Measurements from ENCODE around the gene MAGEB17.
"Not testable (repeated sequence)": the region's sequence is repeated elsewhere in the genome, so short reads cannot be mapped to it uniquely, and the experiment has no call there.

The MAGEB17 gene

GRCh38 chrX:16138108-16138427 is 29.2 kb upstream of the MAGEB17 start:
- no peaks in the 10 kb centered on the region for H3K79me2 ChIP-seq (ENCODE audit: control insufficient read depth, insufficient read depth, low read length, unreplicated experiment)
- H3K4me1 ChIP-seq (ENCODE audit: control insufficient read depth, insufficient read depth, low read length, unreplicated experiment): no peaks in the 10 kb centered on the region
- H3K4me3 ChIP-seq (ENCODE audit: low read depth, low read length): no peak overlapping the region
- H3K36me3 ChIP-seq (ENCODE audit: insufficient read depth, low read length): no peaks in the 10 kb centered on the region
- no peak overlapping the region for H2AFZ ChIP-seq (ENCODE audit: low read length, unreplicated experiment)
- no peak overlapping the region for H3K27ac ChIP-seq (ENCODE audit: low read depth, low read length)
- peaks cover 8% of the 10 kb centered on the region; the same call in 1 of the 2 replicates for H3K27me3 ChIP-seq (ENCODE audit: insufficient read depth, low read length)

DNA sequence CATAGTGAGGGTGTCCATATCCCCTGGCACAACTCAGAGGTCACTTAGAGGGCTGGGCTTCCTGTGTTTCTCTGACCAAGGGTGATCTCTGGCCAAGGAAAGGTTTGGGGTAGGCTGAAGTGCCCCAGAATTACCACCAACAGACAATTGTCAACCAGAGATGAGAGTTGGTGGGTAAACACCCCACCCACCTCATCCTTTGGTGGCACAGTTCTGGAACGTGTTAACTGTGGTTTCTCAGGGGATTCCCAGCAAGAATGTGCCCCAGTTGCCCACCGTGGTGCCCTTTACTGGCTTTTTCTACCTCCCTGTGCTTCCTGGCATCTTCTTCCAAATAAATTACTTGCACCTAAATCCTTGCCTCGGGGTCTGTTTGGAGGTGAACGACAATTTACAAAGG is 26.8 kb upstream of the MAGEB17 start:
- Histone ChIP-seq H3K4me1 (ENCODE audit: control insufficient read depth, insufficient read depth, low read length, unreplicated experiment) (no peaks in the 10 kb centered on the region), H3K27ac (ENCODE audit: low read depth, low read length) (no peak overlapping the region), H3K79me2 (ENCODE audit: control insufficient read depth, insufficient read depth, low read length, unreplicated experiment) (no peaks in the 10 kb centered on the region), H2AFZ (ENCODE audit: low read length, unreplicated experiment) (no peak overlapping the region), H3K36me3 (ENCODE audit: insufficient read depth, low read length) (no peaks in the 10 kb centered on the region), H3K27me3 (ENCODE audit: insufficient read depth, low read length) (peaks cover 15% of the 10 kb centered on the region; the same call in 1 of the 2 replicates), H3K4me3 (ENCODE audit: low read depth, low read length) (no peak overlapping the region)

GRCh38 chrX:16140983-16141382 is 26.3 kb upstream of the MAGEB17 start:
- H3K27me3 ChIP-seq (ENCODE audit: insufficient read depth, low read length): peaks cover 15% of the 10 kb centered on the region; the same call in 1 of the 2 replicates
- H2AFZ ChIP-seq (ENCODE audit: low read length, unreplicated experiment): no peak overlapping the region
- H3K27ac ChIP-seq (ENCODE audit: low read depth, low read length): no peak overlapping the region
- no peaks in the 10 kb centered on the region for H3K36me3 ChIP-seq (ENCODE audit: insufficient read depth, low read length)
- no peak overlapping the region for H3K4me3 ChIP-seq (ENCODE audit: low read depth, low read length)
- H3K79me2 ChIP-seq (ENCODE audit: control insufficient read depth, insufficient read depth, low read length, unreplicated experiment): no peaks in the 10 kb centered on the region
- no peaks in the 10 kb centered on the region for H3K4me1 ChIP-seq (ENCODE audit: control insufficient read depth, insufficient read depth, low read length, unreplicated experiment)

GRCh38 chrX:16141422-16142245 is 25.6 kb upstream of the MAGEB17 start:
- no peaks in the 10 kb centered on the region for H3K79me2 ChIP-seq (ENCODE audit: control insufficient read depth, insufficient read depth, low read length, unreplicated experiment)
- peaks cover 15% of the 10 kb centered on the region; the same call in 1 of the 2 replicates for H3K27me3 ChIP-seq (ENCODE audit: insufficient read depth, low read length)
- H2AFZ ChIP-seq (ENCODE audit: low read length, unreplicated experiment): no peak overlapping the region
- no peak overlapping the region for H3K27ac ChIP-seq (ENCODE audit: low read depth, low read length)
- no peaks in the 10 kb centered on the region for H3K4me1 ChIP-seq (ENCODE audit: control insufficient read depth, insufficient read depth, low read length, unreplicated experiment)
- no peak overlapping the region for H3K4me3 ChIP-seq (ENCODE audit: low read depth, low read length)
- no peaks in the 10 kb centered on the region for H3K36me3 ChIP-seq (ENCODE audit: insufficient read depth, low read length)

DNA sequence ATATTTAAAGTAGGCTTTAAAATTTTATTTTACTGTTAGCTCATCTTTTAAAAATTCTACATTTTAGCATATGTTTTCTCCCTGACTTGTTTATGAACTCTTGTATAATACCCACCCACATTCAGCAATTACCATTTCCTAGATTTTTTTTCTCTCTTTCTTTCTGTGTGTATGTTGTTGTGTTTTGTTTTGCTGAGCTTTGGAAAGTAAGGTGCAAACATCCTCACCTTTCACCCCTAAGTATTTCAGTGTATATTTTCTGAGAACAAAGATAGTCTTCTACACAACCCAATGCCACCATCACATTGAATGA is 25.1 kb upstream of the MAGEB17 start:
- Histone ChIP-seq H3K27me3 (ENCODE audit: insufficient read depth, low read length) (peaks cover 15% of the 10 kb centered on the region; the same call in 1 of the 2 replicates), H3K4me1 (ENCODE audit: control insufficient read depth, insufficient read depth, low read length, unreplicated experiment) (no peaks in the 10 kb centered on the region), H3K79me2 (ENCODE audit: control insufficient read depth, insufficient read depth, low read length, unreplicated experiment) (no peaks in the 10 kb centered on the region), H2AFZ (ENCODE audit: low read length, unreplicated experiment) (no peak overlapping the region), H3K36me3 (ENCODE audit: insufficient read depth, low read length) (no peaks in the 10 kb centered on the region), H3K4me3 (ENCODE audit: low read depth, low read length) (no peak overlapping the region), H3K27ac (ENCODE audit: low read depth, low read length) (no peak overlapping the region)

DNA sequence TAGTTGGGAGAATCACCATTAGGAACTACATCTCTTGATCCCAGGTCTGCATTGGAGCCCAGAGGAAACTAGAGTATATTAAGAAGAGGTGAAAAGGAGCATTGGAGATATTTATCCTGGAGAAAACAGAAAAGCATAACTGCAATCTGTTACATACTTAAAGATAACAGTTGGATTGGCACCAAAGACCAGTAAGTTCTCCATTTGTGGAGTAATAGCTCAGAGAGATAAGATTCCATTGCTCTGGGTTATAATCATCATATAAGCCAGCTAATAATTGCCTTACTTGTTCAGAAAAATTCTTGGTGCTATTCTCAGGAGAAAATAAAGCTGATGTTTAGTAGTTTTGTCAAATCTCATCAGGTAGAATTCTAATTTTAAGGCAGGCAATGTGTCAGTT is 23.3 kb upstream of the MAGEB17 start:
- Histone ChIP-seq H3K79me2 (ENCODE audit: control insufficient read depth, insufficient read depth, low read length, unreplicated experiment) (no peaks in the 10 kb centered on the region), H3K4me1 (ENCODE audit: control insufficient read depth, insufficient read depth, low read length, unreplicated experiment) (no peaks in the 10 kb centered on the region), H2AFZ (ENCODE audit: low read length, unreplicated experiment) (no peak overlapping the region), H3K36me3 (ENCODE audit: insufficient read depth, low read length) (no peaks in the 10 kb centered on the region), H3K27me3 (ENCODE audit: insufficient read depth, low read length) (peaks cover 15% of the 10 kb centered on the region; the same call in 1 of the 2 replicates), H3K4me3 (ENCODE audit: low read depth, low read length) (no peak overlapping the region), H3K27ac (ENCODE audit: low read depth, low read length) (no peak overlapping the region)

GRCh38 chrX:16144420-16144819 is 22.9 kb upstream of the MAGEB17 start:
- no peaks in the 10 kb centered on the region for H3K79me2 ChIP-seq (ENCODE audit: control insufficient read depth, insufficient read depth, low read length, unreplicated experiment)
- no peak overlapping the region for H3K27ac ChIP-seq (ENCODE audit: low read depth, low read length)
- no peaks in the 10 kb centered on the region for H3K36me3 ChIP-seq (ENCODE audit: insufficient read depth, low read length)
- peaks cover 15% of the 10 kb centered on the region; the same call in 1 of the 2 replicates for H3K27me3 ChIP-seq (ENCODE audit: insufficient read depth, low read length)
- no peaks in the 10 kb centered on the region for H3K4me1 ChIP-seq (ENCODE audit: control insufficient read depth, insufficient read depth, low read length, unreplicated experiment)
- no peak overlapping the region for H3K4me3 ChIP-seq (ENCODE audit: low read depth, low read length)
- H2AFZ ChIP-seq (ENCODE audit: low read length, unreplicated experiment): no peak overlapping the region

- H3K27ac ChIP-seq (ENCODE audit: low read depth, low read length); H3K4me3 ChIP-seq (ENCODE audit: low read depth, low read length); H3K79me2 ChIP-seq (ENCODE audit: control insufficient read depth, insufficient read depth, low read length, unreplicated experiment); H2AFZ ChIP-seq (ENCODE audit: low read length, unreplicated experiment); H3K4me1 ChIP-seq (ENCODE audit: control insufficient read depth, insufficient read depth, low read length, unreplicated experiment); H3K36me3 ChIP-seq (ENCODE audit: insufficient read depth, low read length): not testable (repeated sequence)
- peaks cover 15% of the 10 kb centered on the region; the same call in 1 of the 2 replicates for H3K27me3 ChIP-seq (ENCODE audit: insufficient read depth, low read length)
Observed at GRCh38 chrX:16145093-16145492, 22.2 kb upstream of the MAGEB17 start.

- Histone ChIP-seq H3K27ac (ENCODE audit: low read depth, low read length) (no peak overlapping the region), H3K27me3 (ENCODE audit: insufficient read depth, low read length) (peaks cover 15% of the 10 kb centered on the region; the same call in 1 of the 2 replicates), H2AFZ (ENCODE audit: low read length, unreplicated experiment) (no peak overlapping the region), H3K36me3 (ENCODE audit: insufficient read depth, low read length) (no peaks in the 10 kb centered on the region), H3K79me2 (ENCODE audit: control insufficient read depth, insufficient read depth, low read length, unreplicated experiment) (no peaks in the 10 kb centered on the region), H3K4me1 (ENCODE audit: control insufficient read depth, insufficient read depth, low read length, unreplicated experiment) (no peaks in the 10 kb centered on the region), H3K4me3 (ENCODE audit: low read depth, low read length) (no peak overlapping the region)
Observed at GRCh38 chrX:16145656-16146055, 21.6 kb upstream of the MAGEB17 start.

DNA sequence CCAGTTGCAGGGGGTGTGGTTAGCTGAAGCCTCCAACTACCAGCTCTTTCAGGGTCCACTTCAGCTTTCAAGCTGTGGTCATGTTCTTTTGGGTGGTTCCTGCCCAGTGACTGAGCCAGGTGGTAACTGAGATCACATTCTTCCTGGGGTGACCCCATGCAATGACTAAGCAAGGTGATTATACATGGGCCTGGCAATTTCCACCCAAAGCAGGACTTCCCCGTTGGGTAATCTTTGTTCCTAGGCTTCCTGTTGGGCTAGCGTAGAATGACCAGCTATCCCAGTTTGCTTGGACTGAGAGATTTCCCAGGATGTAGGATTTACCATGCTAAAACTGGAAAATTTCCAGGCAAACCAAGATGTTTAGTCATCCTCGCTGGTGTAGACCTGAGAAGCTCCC is 18.4 kb upstream of the MAGEB17 start:
- no peak overlapping the region for H3K4me3 ChIP-seq (ENCODE audit: low read depth, low read length)
- no peak overlapping the region for H3K27ac ChIP-seq (ENCODE audit: low read depth, low read length)
- H3K36me3 ChIP-seq (ENCODE audit: insufficient read depth, low read length): no peaks in the 10 kb centered on the region
- no peak overlapping the region for H2AFZ ChIP-seq (ENCODE audit: low read length, unreplicated experiment)
- H3K4me1 ChIP-seq (ENCODE audit: control insufficient read depth, insufficient read depth, low read length, unreplicated experiment): no peaks in the 10 kb centered on the region
- peaks cover 10% of the 10 kb centered on the region; the same call in 1 of the 2 replicates for H3K27me3 ChIP-seq (ENCODE audit: insufficient read depth, low read length)
- H3K79me2 ChIP-seq (ENCODE audit: control insufficient read depth, insufficient read depth, low read length, unreplicated experiment): no peaks in the 10 kb centered on the region

GRCh38 chrX:16155581-16156096 is 11.6 kb upstream of the MAGEB17 start:
- Histone ChIP-seq H3K27ac (ENCODE audit: low read depth, low read length) (no peak overlapping the region), H3K36me3 (ENCODE audit: insufficient read depth, low read length) (no peaks in the 10 kb centered on the region), H3K4me1 (ENCODE audit: control insufficient read depth, insufficient read depth, low read length, unreplicated experiment) (peaks cover 5% of the 10 kb centered on the region), H2AFZ (ENCODE audit: low read length, unreplicated experiment) (no peak overlapping the region), H3K79me2 (ENCODE audit: control insufficient read depth, insufficient read depth, low read length, unreplicated experiment) (no peaks in the 10 kb centered on the region), H3K27me3 (ENCODE audit: insufficient read depth, low read length) (no peaks in the 10 kb centered on the region), H3K4me3 (ENCODE audit: low read depth, low read length) (no peak overlapping the region)
